ENCODE results near the gene NOP53. TPM values are rescaled to one million over a fixed set of nuclear protein-coding genes. Genes with fewer than 3 reads are reported as not detected.

The NOP53 gene
- total and polyA plus RNA-seq, 2 experiments from 2014 or later, result 167 to 192 TPM

DNA sequence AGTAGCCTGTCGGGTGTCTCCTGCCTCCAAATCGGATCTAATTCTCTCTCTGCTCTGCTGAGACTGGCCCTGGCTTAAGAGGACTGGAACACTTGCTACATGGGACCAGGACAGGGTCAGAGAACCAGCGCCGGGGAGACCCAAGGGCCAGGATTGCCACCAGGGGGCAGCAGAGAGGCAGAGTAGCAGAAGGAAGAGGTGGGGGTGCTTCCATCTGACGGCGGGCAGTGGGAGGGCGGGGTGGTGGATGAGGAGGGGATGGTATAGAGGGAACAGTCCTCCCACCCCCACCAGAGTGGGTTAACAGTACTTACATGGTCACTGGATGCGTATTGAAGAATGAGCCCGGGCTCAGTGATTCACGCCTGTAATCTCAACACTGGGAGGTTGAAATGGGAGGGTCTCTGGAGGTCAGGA is 45.1 kb downstream of the NOP53 start:
- H3K4me1 ChIP-seq (ENCODE audit: insufficient read depth), result 0 out of 2 replicates have a peak, but pooled peaks cover 18% of the 10 kb centered on the region
- H3K79me2 ChIP-seq (replicated peaks; ENCODE audit: insufficient read depth), result no peaks in the 10 kb centered on the region
- peak overlapping the region; percentile 87 for H3K27ac ChIP-seq (ENCODE audit: low read depth)
- H3K4me3 ChIP-seq, result no peak overlapping the region
- H3K4me1 Mint-ChIP-seq, result peaks cover 7% of the 10 kb centered on the region
- H3K36me3 ChIP-seq (ENCODE audit: insufficient read depth), result no peaks in the 10 kb centered on the region
- no peak overlapping the region for H3K27ac Mint-ChIP-seq
- H3K9me2 ChIP-seq (ENCODE audit: insufficient read depth), result no peaks in the 10 kb centered on the region
- no peak overlapping the region for H2AFZ ChIP-seq
- H3K36me3 Mint-ChIP-seq (ENCODE audit: low read depth), result peaks cover 11% of the 10 kb centered on the region; the same call in 2 of the 3 replicates
- TF ChIP-seq, protein P1, sequence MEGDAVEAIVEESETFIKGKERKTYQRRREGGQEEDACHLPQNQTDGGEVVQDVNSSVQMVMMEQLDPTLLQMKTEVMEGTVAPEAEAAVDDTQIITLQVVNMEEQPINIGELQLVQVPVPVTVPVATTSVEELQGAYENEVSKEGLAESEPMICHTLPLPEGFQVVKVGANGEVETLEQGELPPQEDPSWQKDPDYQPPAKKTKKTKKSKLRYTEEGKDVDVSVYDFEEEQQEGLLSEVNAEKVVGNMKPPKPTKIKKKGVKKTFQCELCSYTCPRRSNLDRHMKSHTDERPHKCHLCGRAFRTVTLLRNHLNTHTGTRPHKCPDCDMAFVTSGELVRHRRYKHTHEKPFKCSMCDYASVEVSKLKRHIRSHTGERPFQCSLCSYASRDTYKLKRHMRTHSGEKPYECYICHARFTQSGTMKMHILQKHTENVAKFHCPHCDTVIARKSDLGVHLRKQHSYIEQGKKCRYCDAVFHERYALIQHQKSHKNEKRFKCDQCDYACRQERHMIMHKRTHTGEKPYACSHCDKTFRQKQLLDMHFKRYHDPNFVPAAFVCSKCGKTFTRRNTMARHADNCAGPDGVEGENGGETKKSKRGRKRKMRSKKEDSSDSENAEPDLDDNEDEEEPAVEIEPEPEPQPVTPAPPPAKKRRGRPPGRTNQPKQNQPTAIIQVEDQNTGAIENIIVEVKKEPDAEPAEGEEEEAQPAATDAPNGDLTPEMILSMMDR (conservative IDR thresholded peaks at IDR 0.05; ENCODE audit: low read depth in 2 of 2), result peak; percentile 97 to 98
- TF ChIP-seq, protein P2, sequence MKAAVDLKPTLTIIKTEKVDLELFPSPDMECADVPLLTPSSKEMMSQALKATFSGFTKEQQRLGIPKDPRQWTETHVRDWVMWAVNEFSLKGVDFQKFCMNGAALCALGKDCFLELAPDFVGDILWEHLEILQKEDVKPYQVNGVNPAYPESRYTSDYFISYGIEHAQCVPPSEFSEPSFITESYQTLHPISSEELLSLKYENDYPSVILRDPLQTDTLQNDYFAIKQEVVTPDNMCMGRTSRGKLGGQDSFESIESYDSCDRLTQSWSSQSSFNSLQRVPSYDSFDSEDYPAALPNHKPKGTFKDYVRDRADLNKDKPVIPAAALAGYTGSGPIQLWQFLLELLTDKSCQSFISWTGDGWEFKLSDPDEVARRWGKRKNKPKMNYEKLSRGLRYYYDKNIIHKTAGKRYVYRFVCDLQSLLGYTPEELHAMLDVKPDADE (IDR thresholded peaks at IDR 0.05), result no peak
- TF ChIP-seq ZNF331 (CRISPR knock-in tag; IDR thresholded peaks at IDR 0.05; ENCODE audit: low read depth) (no peak), JUNB (IDR thresholded peaks at IDR 0.05; ENCODE audit: unreplicated experiment) (no peak), EZH2 (IDR thresholded peaks at IDR 0.05; ENCODE audit: low read depth, unreplicated experiment) (no peak)
- H3K9me3 Mint-ChIP-seq, result peaks cover 13% of the 10 kb centered on the region; the same call in 2 of the 3 replicates
- peak; percentile 98 for DNase-seq (ENCODE audit: low spot score)
- ATAC-seq, result peak; percentile 90
- peaks cover 12% of the 10 kb centered on the region; the same call in 1 of the 2 replicates for H3F3A ChIP-seq (replicated peaks; ENCODE audit: low read depth)
- no peaks in the 10 kb centered on the region for H3K27me3 ChIP-seq (ENCODE audit: insufficient read depth)
- H3K4me3 Mint-ChIP-seq, result no peak overlapping the region
- H3K27me3 Mint-ChIP-seq (ENCODE audit: insufficient read depth, low read depth, poor library complexity), result peaks cover 11% of the 10 kb centered on the region
- H3K4me2 ChIP-seq, result peak overlapping the region; percentile 67; the same call in 1 of the 2 replicates
- H4K20me1 ChIP-seq (replicated peaks; ENCODE audit: insufficient read depth), result 0 out of 2 replicates have a peak, but pooled peaks cover 3% of the 10 kb centered on the region

DNA sequence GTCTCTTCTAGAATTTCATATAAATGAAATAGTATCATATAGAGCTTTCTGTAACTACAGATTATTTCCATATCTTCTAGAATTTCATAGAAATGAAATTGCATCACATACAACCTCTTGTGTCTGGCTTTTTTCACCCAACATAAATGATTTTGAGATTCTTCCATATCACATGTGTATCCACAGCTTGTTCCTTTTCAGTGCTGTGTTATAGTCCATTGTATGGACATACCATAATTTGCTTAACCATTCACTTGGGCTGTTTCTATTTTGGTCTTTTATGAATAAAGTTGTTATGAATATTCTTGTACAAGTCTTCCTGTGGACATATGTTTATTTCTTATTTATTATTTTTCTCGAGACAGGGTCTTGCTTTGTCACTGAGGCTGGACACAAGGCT is 47.3 kb downstream of the NOP53 start:
- Mint-ChIP-seq H3K9me3 (peaks cover 13% of the 10 kb centered on the region; the same call in 2 of the 3 replicates), H3K27ac (no peak overlapping the region), H3K4me3 (no peak overlapping the region), H3K4me1 (peaks cover 7% of the 10 kb centered on the region), H3K36me3 (ENCODE audit: low read depth) (no peaks in the 10 kb centered on the region; the same call in 2 of the 3 replicates), H3K27me3 (ENCODE audit: insufficient read depth, low read depth, poor library complexity) (peaks cover 11% of the 10 kb centered on the region)
- Histone ChIP-seq H3K27ac (ENCODE audit: low read depth) (no peak overlapping the region), H3K4me1 (ENCODE audit: insufficient read depth) (0 out of 2 replicates have a peak, but pooled peaks cover 12% of the 10 kb centered on the region), H3K4me3 (no peak overlapping the region), H3K27me3 (ENCODE audit: insufficient read depth) (no peaks in the 10 kb centered on the region), H3K9me2 (ENCODE audit: insufficient read depth) (no peaks in the 10 kb centered on the region), H4K20me1 (replicated peaks; ENCODE audit: insufficient read depth) (no peaks in the 10 kb centered on the region), H3K36me3 (ENCODE audit: insufficient read depth) (no peaks in the 10 kb centered on the region), H2AFZ (no peak overlapping the region), H3F3A (replicated peaks; ENCODE audit: low read depth) (0 out of 2 replicates have a peak, but pooled peaks cover 4% of the 10 kb centered on the region), H3K4me2 (no peak overlapping the region), H3K79me2 (replicated peaks; ENCODE audit: insufficient read depth) (no peaks in the 10 kb centered on the region)
- no peak for DNase-seq (ENCODE audit: low spot score)
- ATAC-seq, result no peak
- TF ChIP-seq JUNB (IDR thresholded peaks at IDR 0.05; ENCODE audit: unreplicated experiment) (no peak), STAT1 (IDR thresholded peaks at IDR 0.05; ENCODE audit: unreplicated experiment) (no peak), CREB1 (CRISPR knock-in tag; IDR thresholded peaks at IDR 0.05; ENCODE audit: low read depth) (no peak), POLR2AphosphoS5 (IDR thresholded peaks at IDR 0.05; ENCODE audit: low read depth) (no peak), EZH2 (IDR thresholded peaks at IDR 0.05; ENCODE audit: low read depth, unreplicated experiment) (no peak), ZNF331 (CRISPR knock-in tag; IDR thresholded peaks at IDR 0.05; ENCODE audit: low read depth) (no peak), EZH2phosphoT487 (IDR thresholded peaks at IDR 0.05; ENCODE audit: unreplicated experiment) (no peak)
- TF ChIP-seq, protein P1 (conservative IDR thresholded peaks at IDR 0.05; ENCODE audit: low read depth in 2 of 2), result no peak
- TF ChIP-seq, protein P2 (IDR thresholded peaks at IDR 0.05), result no peak
